Testis (tissue), 2 donors: Measurements from ENCODE around the gene CLASP2.

ENCODE experiments used
- CTCF ChIP-seq, 3 experiments: fragments of 450-650 bp in 2 of 3; fragments of 200-600 bp in 1 of 3; sonication (generic) in 1 of 3; IDR thresholded peaks; one replicate each; pipeline ENCODE4 v1.5.1; 2016 to 2019; ENCODE audit warnings: antibody characterized with exemption in 3 of 3, mild to moderate bottlenecking in 2 of 3, moderate library complexity in 1 of 3
- POLR2A ChIP-seq: fragments of 450-650 bp; IDR thresholded peaks from one replicate; pipeline ENCODE4 v1.6.1; 2017; ENCODE audit warnings: antibody characterized with exemption, mild to moderate bottlenecking, moderate library complexity

- TF ChIP-seq POLR2A: no peak
- no peak for TF ChIP-seq CTCF (IDR thresholded peaks at IDR 0.05)
Observed at GRCh38 chr3:33557829-33558228, 160.2 kb downstream of the CLASP2 start.
